MM.1S (cell line): ENCODE measurements around the gene GLYATL3.

ENCODE experiments used
- DNase-seq: peaks from one replicate; pipeline ENCODE4 v3.0.0-alpha.2; 2015
- H2AFZ ChIP-seq: fragments of 300-600 bp; sonication (generic); 2 replicates; pipeline ENCODE4 v1.6.0; 2016; ENCODE audit warnings: antibody characterized with exemption, low read length
- H3F3A ChIP-seq: fragments of 300-600 bp; sonication (generic); 2 replicates; pipeline ENCODE4 v1.6.1; 2016; ENCODE audit warnings: mild to moderate bottlenecking, antibody characterized with exemption, low read length, moderate library complexity, mixed read lengths; ENCODE audit not compliant: insufficient read depth
- H3K27ac ChIP-seq: fragments of 300-600 bp; sonication (generic); 2 replicates; pipeline ENCODE4 v1.5.1; 2016; ENCODE audit warnings: mild to moderate bottlenecking, low read length
- H3K27me3 ChIP-seq: fragments of 300-600 bp; sonication (generic); replicated peaks from 2 replicates; pipeline ENCODE4 v1.6.0; 2016; ENCODE audit warnings: low read length; ENCODE audit not compliant: insufficient read depth
- H3K36me3 ChIP-seq: fragments of 300-600 bp; sonication (generic); replicated peaks from 2 replicates; pipeline ENCODE4 v1.6.1; 2016; ENCODE audit warnings: mild to moderate bottlenecking, low read length, mixed read lengths; ENCODE audit not compliant: insufficient read depth
- H3K4me1 ChIP-seq: fragments of 300-600 bp; sonication (generic); 2 replicates; pipeline ENCODE4 v1.6.1; 2016; ENCODE audit warnings: low read length, mixed read lengths
- H3K4me2 ChIP-seq: fragments of 300-600 bp; sonication (generic); 2 replicates; pipeline ENCODE4 v1.6.0; 2016; ENCODE audit warnings: low read depth, low read length
- H3K4me3 ChIP-seq: fragments of 300-600 bp; sonication (generic); 2 replicates; pipeline ENCODE4 v1.5.1; 2016; ENCODE audit warnings: low read length, mixed read lengths
- H3K79me2 ChIP-seq: fragments of 300-600 bp; sonication (generic); 2 replicates; pipeline ENCODE4 v1.6.1; 2016; ENCODE audit warnings: mixed run types, low read length, mixed read lengths
- H3K9ac ChIP-seq: fragments of 300-600 bp; sonication (generic); 2 replicates; pipeline ENCODE4 v1.6.1; 2016; ENCODE audit warnings: low read length, mixed read lengths
- H3K9me2 ChIP-seq: fragments of 300-600 bp; sonication (generic); replicated peaks from 2 replicates; pipeline ENCODE4 v1.6.1; 2016; ENCODE audit warnings: mild to moderate bottlenecking, low read length, mixed read lengths; ENCODE audit not compliant: insufficient read depth
- H3K9me3 ChIP-seq: fragments of 300-600 bp; sonication (generic); replicated peaks from 2 replicates; pipeline ENCODE4 v1.6.1; 2016; ENCODE audit warnings: mild to moderate bottlenecking, low read length, mixed read lengths; ENCODE audit not compliant: insufficient read depth
- H4K20me1 ChIP-seq: fragments of 300-600 bp; sonication (generic); 2 replicates; pipeline ENCODE4 v1.6.1; 2016; ENCODE audit warnings: mild to moderate bottlenecking, low read length, moderate library complexity, mixed read lengths; ENCODE audit not compliant: insufficient read depth
- EZH2 ChIP-seq: fragments of 300-600 bp; sonication (generic); optimal IDR thresholded peaks from 2 replicates; pipeline ENCODE3; 2017; ENCODE audit warnings: low read depth, mild to moderate bottlenecking, antibody characterized with exemption, low read length, mixed read lengths
- EZH2phosphoT487 ChIP-seq: fragments of 300-600 bp; sonication (generic); IDR thresholded peaks from 2 replicates; pipeline ENCODE4 v1.6.1; 2018; ENCODE audit warnings: antibody characterized with exemption, low read length
- TF ChIP-seq, protein P1 (sequence below): fragments of 300-600 bp; sonication (generic); IDR thresholded peaks from 2 replicates; pipeline ENCODE4 v1.5.1; 2016; ENCODE audit warnings: antibody characterized with exemption, low read length, mixed read lengths

The GLYATL3 gene

DNA sequence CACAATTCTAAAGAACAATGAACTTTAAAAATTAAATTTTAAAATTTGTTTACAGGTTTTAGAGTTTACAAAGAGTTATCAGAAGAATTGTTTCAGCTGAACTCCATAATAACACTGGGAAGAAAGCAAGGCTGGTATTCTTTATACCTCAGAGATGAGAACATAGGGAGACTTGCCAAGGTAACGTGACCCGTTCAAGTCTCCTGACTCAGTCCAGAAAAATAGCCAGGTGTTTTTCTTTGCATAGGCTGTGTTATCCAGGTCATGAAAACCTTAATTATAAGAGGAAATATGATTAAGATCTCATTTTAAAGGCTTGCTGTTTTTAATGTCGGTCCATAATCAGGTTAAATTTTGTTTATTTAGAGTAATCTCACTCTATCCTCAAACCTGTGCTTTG is 42.2 kb downstream of the GLYATL3 start:
- no peaks in the 10 kb centered on the region for H3K27me3 ChIP-seq
- H3K9ac ChIP-seq: no peak overlapping the region
- H2AFZ ChIP-seq: no peak overlapping the region
- DNase-seq: no peak
- H3K9me2 ChIP-seq: no peaks in the 10 kb centered on the region
- no peak for TF ChIP-seq EZH2phosphoT487
- no peak for TF ChIP-seq EZH2
- TF ChIP-seq, protein P1, sequence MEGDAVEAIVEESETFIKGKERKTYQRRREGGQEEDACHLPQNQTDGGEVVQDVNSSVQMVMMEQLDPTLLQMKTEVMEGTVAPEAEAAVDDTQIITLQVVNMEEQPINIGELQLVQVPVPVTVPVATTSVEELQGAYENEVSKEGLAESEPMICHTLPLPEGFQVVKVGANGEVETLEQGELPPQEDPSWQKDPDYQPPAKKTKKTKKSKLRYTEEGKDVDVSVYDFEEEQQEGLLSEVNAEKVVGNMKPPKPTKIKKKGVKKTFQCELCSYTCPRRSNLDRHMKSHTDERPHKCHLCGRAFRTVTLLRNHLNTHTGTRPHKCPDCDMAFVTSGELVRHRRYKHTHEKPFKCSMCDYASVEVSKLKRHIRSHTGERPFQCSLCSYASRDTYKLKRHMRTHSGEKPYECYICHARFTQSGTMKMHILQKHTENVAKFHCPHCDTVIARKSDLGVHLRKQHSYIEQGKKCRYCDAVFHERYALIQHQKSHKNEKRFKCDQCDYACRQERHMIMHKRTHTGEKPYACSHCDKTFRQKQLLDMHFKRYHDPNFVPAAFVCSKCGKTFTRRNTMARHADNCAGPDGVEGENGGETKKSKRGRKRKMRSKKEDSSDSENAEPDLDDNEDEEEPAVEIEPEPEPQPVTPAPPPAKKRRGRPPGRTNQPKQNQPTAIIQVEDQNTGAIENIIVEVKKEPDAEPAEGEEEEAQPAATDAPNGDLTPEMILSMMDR: no peak
- H3K4me1 ChIP-seq: no peaks in the 10 kb centered on the region
- H3K36me3 ChIP-seq: no peaks in the 10 kb centered on the region
- no peaks in the 10 kb centered on the region for H3K79me2 ChIP-seq
- H3K27ac ChIP-seq: no peak overlapping the region
- H4K20me1 ChIP-seq: no peaks in the 10 kb centered on the region
- H3K9me3 ChIP-seq: no peaks in the 10 kb centered on the region
- no peak overlapping the region for H3K4me2 ChIP-seq
- H3K4me3 ChIP-seq: no peak overlapping the region
- H3F3A ChIP-seq: no peaks in the 10 kb centered on the region

DNA sequence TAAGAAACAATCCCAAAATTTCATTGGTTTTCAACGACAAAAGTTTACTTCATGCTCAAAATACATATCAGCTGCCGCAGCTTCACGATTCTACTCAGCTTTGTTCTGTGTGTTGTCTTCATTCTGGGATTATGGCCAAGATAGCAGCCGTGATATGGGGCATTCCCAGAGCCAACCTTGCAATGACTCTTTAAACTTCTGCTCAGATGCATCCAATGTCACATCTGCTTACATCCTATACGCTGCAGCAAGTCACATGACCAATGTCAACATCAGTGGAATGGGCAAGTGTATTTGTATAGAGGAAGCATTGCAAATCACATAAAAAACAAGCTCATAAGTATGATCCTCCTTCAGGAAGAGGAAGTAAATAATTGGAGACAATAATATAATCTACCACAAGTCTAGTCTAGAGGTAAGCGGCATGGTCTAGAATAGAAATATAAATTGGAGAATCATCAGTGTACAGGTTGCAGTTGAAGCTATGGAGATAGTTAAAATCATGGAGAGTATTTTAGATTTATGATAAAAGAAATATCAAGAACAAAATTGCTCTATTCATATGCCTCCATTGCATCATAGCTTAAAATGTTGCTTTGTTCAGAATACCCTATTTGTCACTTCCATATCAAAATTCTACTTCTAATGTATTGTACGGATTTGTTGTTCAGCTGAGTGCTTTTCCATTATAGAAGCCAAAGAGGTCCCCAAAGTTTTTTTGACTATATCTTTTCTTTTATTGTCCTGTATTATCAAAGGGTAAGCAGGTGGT is 43.5 kb downstream of the GLYATL3 start:
- no peak overlapping the region for H3K27ac ChIP-seq
- no peak for DNase-seq
- no peaks in the 10 kb centered on the region for H3K9me2 ChIP-seq
- H3K36me3 ChIP-seq: no peaks in the 10 kb centered on the region
- no peak overlapping the region for H2AFZ ChIP-seq
- H3K4me2 ChIP-seq: no peak overlapping the region
- no peaks in the 10 kb centered on the region for H3K4me1 ChIP-seq
- H3K27me3 ChIP-seq: no peaks in the 10 kb centered on the region
- TF ChIP-seq EZH2 (no peak), EZH2phosphoT487 (no peak)
- TF ChIP-seq, protein P1: no peak
- H3K4me3 ChIP-seq: no peak overlapping the region
- H3F3A ChIP-seq: no peaks in the 10 kb centered on the region
- no peak overlapping the region for H3K9ac ChIP-seq
- H3K9me3 ChIP-seq: no peaks in the 10 kb centered on the region
- H3K79me2 ChIP-seq: no peaks in the 10 kb centered on the region
- H4K20me1 ChIP-seq: no peaks in the 10 kb centered on the region

DNA sequence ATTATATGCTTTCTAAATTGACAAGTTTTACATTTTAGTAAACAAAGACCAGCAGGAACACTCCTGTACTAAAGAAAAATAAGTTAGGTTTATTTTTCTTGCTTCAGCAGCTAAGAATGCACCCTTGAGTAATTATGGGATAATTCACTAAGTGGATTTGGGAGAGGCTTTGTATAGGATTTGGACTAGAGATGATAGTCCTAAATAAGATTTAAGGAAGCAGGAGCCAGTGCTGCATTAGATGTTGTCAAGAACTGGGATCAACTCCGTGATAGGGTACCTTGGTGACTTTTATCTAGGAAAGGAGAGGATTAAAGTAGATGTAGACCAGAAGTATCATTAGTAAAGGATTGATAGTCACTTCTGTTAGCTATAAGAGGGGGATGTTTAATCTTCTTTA is 46.6 kb downstream of the GLYATL3 start:
- Histone ChIP-seq H3K4me3 (no peak overlapping the region), H3K9me2 (no peaks in the 10 kb centered on the region), H4K20me1 (no peaks in the 10 kb centered on the region), H3K4me2 (no peak overlapping the region), H3K4me1 (no peaks in the 10 kb centered on the region), H3K36me3 (no peaks in the 10 kb centered on the region), H3F3A (no peaks in the 10 kb centered on the region), H2AFZ (no peak overlapping the region), H3K9ac (no peak overlapping the region), H3K79me2 (no peaks in the 10 kb centered on the region), H3K27me3 (no peaks in the 10 kb centered on the region), H3K9me3 (no peaks in the 10 kb centered on the region), H3K27ac (no peak overlapping the region)
- DNase-seq: no peak
- TF ChIP-seq EZH2: no peak
- TF ChIP-seq, protein P1: no peak
- TF ChIP-seq EZH2phosphoT487: no peak
